Spleen (tissue), 11 donors: Measurements from ENCODE around the gene SLC23A2. TPM values are rescaled to one million over a fixed set of nuclear protein-coding genes. Genes with fewer than 3 reads are reported as not detected.

Source experiments
- DNase-seq: peaks from one replicate; pipeline ENCODE4 v3.0.0-alpha.2; 2020
- H3K27ac ChIP-seq, 8 donors: fragments of 200-600 bp; sonication (generic) in 7 of 8; 1 replicate in 4 of 8; 2 replicates in 4 of 8; pipeline versions ENCODE4 v1.5.0 to v1.8.0; 2016 to 2021; ENCODE audit warnings: inconsistent platforms in 4 of 8, mild to moderate bottlenecking in 4 of 8, moderate library complexity in 1 of 8
- H3K27me3 ChIP-seq, 7 donors: fragments of 200-600 bp; sonication (generic) in 6 of 7; replicated peaks in 1 of 7; 1 replicate in 4 of 7; 2 replicates in 3 of 7; pipeline versions ENCODE4 v1.5.0 to v1.8.0; 2016 to 2021; ENCODE audit warnings: inconsistent platforms in 3 of 7, mild to moderate bottlenecking in 1 of 7
- H3K36me3 ChIP-seq, 6 donors: fragments of 200-600 bp; sonication (generic) in 5 of 6; 1 replicate in 4 of 6; 2 replicates in 2 of 6; pipeline versions ENCODE4 v1.5.0 to v1.8.0; 2016 to 2021; ENCODE audit warnings: inconsistent platforms in 2 of 6
- H3K4me1 ChIP-seq, 6 donors: fragments of 200-600 bp; sonication (generic) in 5 of 6; 1 replicate in 3 of 6; 2 replicates in 3 of 6; pipeline versions ENCODE4 v1.5.0 to v1.8.0; 2016 to 2021; ENCODE audit warnings: inconsistent platforms in 3 of 6
- H3K4me3 ChIP-seq, 8 donors: fragments of 200-600 bp; sonication (generic) in 7 of 8; 1 replicate in 4 of 8; 2 replicates in 4 of 8; pipeline versions ENCODE4 v1.5.0 to v1.8.0; 2016 to 2021; ENCODE audit warnings: inconsistent platforms in 4 of 8, mild to moderate bottlenecking in 4 of 8, moderate library complexity in 2 of 8
- H3K9me3 ChIP-seq, 8 donors: fragments of 200-600 bp; sonication (generic) in 7 of 8; 1 replicate in 4 of 8; 2 replicates in 4 of 8; pipeline versions ENCODE4 v1.5.0 to v1.8.0; 2016 to 2021; ENCODE audit warnings: inconsistent platforms in 4 of 8
- POLR2A ChIP-seq, 3 donors: fragments of 450-650 bp; IDR thresholded peaks; one replicate each; pipeline ENCODE4 v1.5.1; 2017; ENCODE audit warnings: antibody characterized with exemption in 3 of 3, mild to moderate bottlenecking in 1 of 3
- POLR2AphosphoS5 ChIP-seq, 3 donors: sonication (generic); formaldehyde crosslinking; IDR thresholded peaks; one replicate each; pipeline ENCODE4 v1.5.1; 2017; ENCODE audit warnings: antibody characterized with exemption in 3 of 3
- WGBS, 5 donors: extraction: QIAGEN DNeasy Blood & Tissue Kit in 3 of 5; methylation state at CpG; one replicate each; pipeline versions ENCODE4 v1.1.5 to v1.1.7; 2013 to 2018; 5-methylcytosine and 5-hydroxymethylcytosine counted together
- intact Hi-C: fragments of 100-400 bp; cut with DNase I; formaldehyde crosslinking; loops from one replicate; pipeline ENCODE4 v1.15.0; 2023; ENCODE audit warnings: low total_unique reads
- polyA plus RNA-seq, 3 donors: library from polyadenylated mRNA; stranded (reverse); fragments of 200-250 nt; gene quantifications; one replicate each; pipeline ENCODE4 v1.2.1, GENCODE V29; 2013
- total RNA-seq, 7 donors: library from RNA; depleted of rRNA in 3 of 7; stranded (reverse); fragments of >200 nt in 3 of 7; fragmentation: NEBNext Ultra II Directional in 4 of 7; extraction: Animal tissue kit (Norgen Biotek cat#: 25700) in 4 of 7; gene quantifications; one replicate each; pipeline versions ENCODE4 v1.1.0 to v1.2.1, GENCODE V29; 2016 to 2021
- TF ChIP-seq, protein P1 (sequence below), 11 experiments: fragments of 200-600 bp in 7 of 11; fragments of 450-650 bp in 4 of 11; sonication (generic) in 4 of 11; IDR thresholded peaks in 8 of 11; conservative IDR thresholded peaks in 3 of 11; 1 replicate in 7 of 11; 2 replicates in 4 of 11; pipeline versions ENCODE4 v1.4.0 to v1.8.0; 2016 to 2021; ENCODE audit warnings: antibody characterized with exemption in 11 of 11, inconsistent platforms in 4 of 11, mild to moderate bottlenecking in 1 of 11
- donor health status: healthy with polysubstance abuse.
- donor health status: DM: no; HTN: no; CAD: no; lungs with moderate emphysema.
- donor health status: DM: no; HTN: no; CAD: no.
- donor health status: Bipolar disorder and iron deficiency.
- donor health status: healthy.
- donor health status: DM: no; HTN: no; CAD: no.
- donor health status: DM: yes; HTN: yes; CAD: no.

SLC23A2 gene
- total and polyA plus RNA-seq, 10 donors: 5.1 to 72.0 (median 45.8) TPM

- H3K4me3 ChIP-seq: no peak overlapping the region
- no peaks in the 10 kb centered on the region for H3K9me3 ChIP-seq
- H3K4me1 ChIP-seq: peaks cover 0 to 48% (median 12%) of the 10 kb centered on the region in 6 donors
- intact Hi-C loops: no loop called here
- WGBS, 5 donors: 75 to 97% (median 82%) methylated on average over 3 of the region's 3 CpGs
- H3K27ac ChIP-seq: peak overlapping the region in 1 of 8 donors; percentile 57
- H3K36me3 ChIP-seq: peaks cover 0 to 41% (median 0%) of the 10 kb centered on the region in 6 donors
- DNase-seq: no peak
- TF ChIP-seq POLR2AphosphoS5 (IDR thresholded peaks at IDR 0.05) (no peak), POLR2A (IDR thresholded peaks at IDR 0.05) (no peak)
- TF ChIP-seq, protein P1, sequence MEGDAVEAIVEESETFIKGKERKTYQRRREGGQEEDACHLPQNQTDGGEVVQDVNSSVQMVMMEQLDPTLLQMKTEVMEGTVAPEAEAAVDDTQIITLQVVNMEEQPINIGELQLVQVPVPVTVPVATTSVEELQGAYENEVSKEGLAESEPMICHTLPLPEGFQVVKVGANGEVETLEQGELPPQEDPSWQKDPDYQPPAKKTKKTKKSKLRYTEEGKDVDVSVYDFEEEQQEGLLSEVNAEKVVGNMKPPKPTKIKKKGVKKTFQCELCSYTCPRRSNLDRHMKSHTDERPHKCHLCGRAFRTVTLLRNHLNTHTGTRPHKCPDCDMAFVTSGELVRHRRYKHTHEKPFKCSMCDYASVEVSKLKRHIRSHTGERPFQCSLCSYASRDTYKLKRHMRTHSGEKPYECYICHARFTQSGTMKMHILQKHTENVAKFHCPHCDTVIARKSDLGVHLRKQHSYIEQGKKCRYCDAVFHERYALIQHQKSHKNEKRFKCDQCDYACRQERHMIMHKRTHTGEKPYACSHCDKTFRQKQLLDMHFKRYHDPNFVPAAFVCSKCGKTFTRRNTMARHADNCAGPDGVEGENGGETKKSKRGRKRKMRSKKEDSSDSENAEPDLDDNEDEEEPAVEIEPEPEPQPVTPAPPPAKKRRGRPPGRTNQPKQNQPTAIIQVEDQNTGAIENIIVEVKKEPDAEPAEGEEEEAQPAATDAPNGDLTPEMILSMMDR (IDR thresholded peaks at IDR 0.05 in 8 of 11, conservative IDR thresholded peaks at IDR 0.05 in 3 of 11): no peak
- H3K27me3 ChIP-seq: no peaks in the 10 kb centered on the region
These were observed 80.7 kb downstream of the SLC23A2 start for GRCh38 chr20:4920655-4921054.

GRCh38 chr20:4920131-4920530 lies 81.2 kb downstream of the SLC23A2 start:
- intact Hi-C loops: no loop called here
- Histone ChIP-seq H3K27ac (no peak overlapping the region), H3K4me1 (peaks cover 0 to 44% (median 12%) of the 10 kb centered on the region in 6 donors), H3K4me3 (no peak overlapping the region), H3K27me3 (no peaks in the 10 kb centered on the region), H3K9me3 (no peaks in the 10 kb centered on the region), H3K36me3 (peaks cover 0 to 36% (median 0%) of the 10 kb centered on the region in 6 donors)
- DNase-seq: no peak
- TF ChIP-seq POLR2AphosphoS5 (IDR thresholded peaks at IDR 0.05) (no peak), POLR2A (IDR thresholded peaks at IDR 0.05) (no peak)
- TF ChIP-seq, protein P1 (IDR thresholded peaks at IDR 0.05 in 8 of 11, conservative IDR thresholded peaks at IDR 0.05 in 3 of 11): no peak
- WGBS, 5 donors: 90 to 98% (median 97%) methylated on average over 6 of the region's 6 CpGs

- Histone ChIP-seq H3K27me3 (no peaks in the 10 kb centered on the region), H3K4me3 (no peak overlapping the region), H3K36me3 (peaks cover 0 to 26% (median 0%) of the 10 kb centered on the region in 6 donors), H3K27ac (no peak overlapping the region), H3K9me3 (no peaks in the 10 kb centered on the region), H3K4me1 (peaks cover 0 to 44% (median 12%) of the 10 kb centered on the region in 6 donors)
- TF ChIP-seq, protein P1 (IDR thresholded peaks at IDR 0.05 in 8 of 11, conservative IDR thresholded peaks at IDR 0.05 in 3 of 11): no peak
- TF ChIP-seq POLR2A (IDR thresholded peaks at IDR 0.05): no peak
- TF ChIP-seq POLR2AphosphoS5 (IDR thresholded peaks at IDR 0.05): peak in 1 of 3 donors; percentile 11
- no peak for DNase-seq
- intact Hi-C loops: no loop called here
- WGBS, 5 donors: 78 to 95% (median 85%) methylated on average over 7 to 9 of the region's 9 CpGs
These were observed 82.1 kb downstream of the SLC23A2 start for GRCh38 chr20:4919047-4919704.

DNA sequence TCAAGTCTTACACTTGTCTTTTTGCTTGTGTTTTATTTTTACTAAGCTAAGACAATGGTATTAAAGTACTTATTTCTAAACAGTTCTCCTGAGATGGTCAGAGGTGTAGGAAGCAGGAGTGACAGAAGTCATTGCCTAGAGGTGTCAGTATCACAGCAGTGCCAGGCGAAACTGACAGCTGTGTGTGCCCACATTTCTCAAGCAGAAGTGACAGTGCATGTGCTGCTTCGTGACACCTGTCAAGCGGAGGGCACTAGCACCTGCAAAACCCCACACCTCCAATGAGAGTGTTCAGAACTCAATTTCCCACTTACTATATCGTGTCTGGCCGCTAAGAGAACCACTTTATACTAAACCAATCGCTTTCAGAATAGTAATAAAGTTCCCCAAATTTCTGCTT lies 82.8 kb downstream of the SLC23A2 start:
- DNase-seq: no peak
- H3K4me3 ChIP-seq: no peak overlapping the region
- H3K36me3 ChIP-seq: peaks cover 0 to 24% (median 0%) of the 10 kb centered on the region in 6 donors
- TF ChIP-seq POLR2AphosphoS5 (IDR thresholded peaks at IDR 0.05): peak in 1 of 3 donors; percentile 17
- TF ChIP-seq, protein P1 (IDR thresholded peaks at IDR 0.05 in 8 of 11, conservative IDR thresholded peaks at IDR 0.05 in 3 of 11): no peak
- peaks cover 0 to 44% (median 12%) of the 10 kb centered on the region in 6 donors for H3K4me1 ChIP-seq
- no peaks in the 10 kb centered on the region for H3K9me3 ChIP-seq
- no peak overlapping the region for H3K27ac ChIP-seq
- intact Hi-C loops: no loop called here
- no peaks in the 10 kb centered on the region for H3K27me3 ChIP-seq
- WGBS, 5 donors: 75 to 83% (median 77%) methylated on average over 6 of the region's 6 CpGs
